GM13976 (cell line): Measurements from ENCODE around the gene NCAM1.
"Not testable (repeated sequence)": the region's sequence is repeated elsewhere in the genome, so short reads cannot be mapped to it uniquely, and the experiment has no call there.

Source experiments
- DNase-seq: peaks from one replicate; pipeline ENCODE4 v3.0.0; 2012; ENCODE audit warnings: low spot score
- in situ Hi-C: fragments of 300-500 bp; cut with MboI; formaldehyde crosslinking; loops from one replicate; pipeline ENCODE4 v1.12.0; 2022; ENCODE audit warnings: low sequenced_read_pairs, mixed read lengths, inconsistent platforms; ENCODE audit not compliant: unreplicated experiment
- TF ChIP-seq, protein P1 (sequence below): IDR thresholded peaks from 2 replicates; pipeline ENCODE4 v1.5.1; 2012; ENCODE audit warnings: borderline replicate concordance, mild to moderate bottlenecking; ENCODE audit not compliant: insufficient read depth; ENCODE audit errors: extremely low read depth, missing control alignments, control extremely low read depth

NCAM1 gene

DNA sequence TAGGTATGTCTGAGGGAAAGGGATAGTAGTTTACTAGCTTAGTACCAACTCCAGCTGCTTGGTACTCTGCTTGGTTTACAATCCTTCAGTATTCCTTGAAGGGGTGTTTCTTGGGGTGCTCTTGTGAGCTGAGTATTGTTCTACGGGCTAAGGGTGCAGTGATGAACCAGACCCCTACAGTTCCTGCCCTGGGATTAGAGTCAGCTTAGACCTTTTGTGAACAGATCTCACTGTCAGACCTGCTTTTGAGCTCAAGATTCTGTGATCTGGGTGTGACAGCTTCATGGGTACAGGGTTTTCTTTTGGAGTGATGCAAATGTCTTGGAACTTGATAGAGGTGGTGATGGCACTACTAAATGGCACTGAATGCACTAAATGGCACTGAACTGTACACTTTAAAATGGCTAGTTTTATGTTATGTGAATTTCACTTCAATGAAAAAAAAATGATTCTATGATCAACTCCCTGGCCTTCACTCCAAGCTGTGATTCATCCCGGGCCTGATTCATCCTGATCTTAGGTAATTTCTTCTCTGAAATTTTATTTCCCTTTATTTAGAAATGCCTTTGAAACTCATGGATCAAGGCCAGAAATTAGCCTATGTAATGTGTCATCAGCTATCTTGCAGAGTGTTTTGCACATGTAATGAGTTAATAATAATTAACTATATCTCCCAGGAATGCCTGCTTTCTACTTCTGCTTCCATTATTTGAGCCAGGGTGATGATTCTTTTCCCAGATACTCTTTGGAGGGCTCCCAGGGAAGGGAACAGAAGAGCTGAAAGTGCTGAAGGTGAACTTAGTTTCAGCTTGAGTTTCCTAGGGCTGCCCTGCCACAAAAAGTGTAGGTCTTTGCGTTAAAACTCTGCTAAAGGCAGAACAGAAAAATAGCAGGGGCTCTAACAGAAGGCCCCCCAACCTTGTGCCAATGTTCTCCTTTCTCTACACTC, 87.9 kb downstream of the NCAM1 start:
- TF ChIP-seq, protein P1, sequence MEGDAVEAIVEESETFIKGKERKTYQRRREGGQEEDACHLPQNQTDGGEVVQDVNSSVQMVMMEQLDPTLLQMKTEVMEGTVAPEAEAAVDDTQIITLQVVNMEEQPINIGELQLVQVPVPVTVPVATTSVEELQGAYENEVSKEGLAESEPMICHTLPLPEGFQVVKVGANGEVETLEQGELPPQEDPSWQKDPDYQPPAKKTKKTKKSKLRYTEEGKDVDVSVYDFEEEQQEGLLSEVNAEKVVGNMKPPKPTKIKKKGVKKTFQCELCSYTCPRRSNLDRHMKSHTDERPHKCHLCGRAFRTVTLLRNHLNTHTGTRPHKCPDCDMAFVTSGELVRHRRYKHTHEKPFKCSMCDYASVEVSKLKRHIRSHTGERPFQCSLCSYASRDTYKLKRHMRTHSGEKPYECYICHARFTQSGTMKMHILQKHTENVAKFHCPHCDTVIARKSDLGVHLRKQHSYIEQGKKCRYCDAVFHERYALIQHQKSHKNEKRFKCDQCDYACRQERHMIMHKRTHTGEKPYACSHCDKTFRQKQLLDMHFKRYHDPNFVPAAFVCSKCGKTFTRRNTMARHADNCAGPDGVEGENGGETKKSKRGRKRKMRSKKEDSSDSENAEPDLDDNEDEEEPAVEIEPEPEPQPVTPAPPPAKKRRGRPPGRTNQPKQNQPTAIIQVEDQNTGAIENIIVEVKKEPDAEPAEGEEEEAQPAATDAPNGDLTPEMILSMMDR, result no peak
- in situ Hi-C loops, result no loop called here
- no peak for DNase-seq

DNA sequence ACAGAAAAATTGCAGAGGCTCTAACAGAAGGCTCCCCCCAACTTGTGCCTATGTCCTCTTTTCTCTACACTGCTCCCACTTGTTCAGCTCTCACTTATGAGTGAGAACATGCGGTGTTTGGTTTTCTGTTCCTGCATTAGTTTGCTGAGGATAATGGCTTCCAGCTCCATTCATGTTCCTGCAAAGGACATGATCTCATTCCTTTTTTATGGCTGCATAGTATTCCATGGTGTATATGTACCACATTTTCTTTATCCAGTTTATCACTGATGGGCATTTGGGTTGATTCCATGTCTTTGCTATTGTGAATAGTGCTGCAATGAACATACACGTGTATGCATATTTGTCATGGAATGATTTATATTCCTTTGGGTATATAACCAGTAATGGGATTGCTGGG, 91.8 kb downstream of the NCAM1 start:
- in situ Hi-C loops, DNase-seq: not testable (repeated sequence)

DNA sequence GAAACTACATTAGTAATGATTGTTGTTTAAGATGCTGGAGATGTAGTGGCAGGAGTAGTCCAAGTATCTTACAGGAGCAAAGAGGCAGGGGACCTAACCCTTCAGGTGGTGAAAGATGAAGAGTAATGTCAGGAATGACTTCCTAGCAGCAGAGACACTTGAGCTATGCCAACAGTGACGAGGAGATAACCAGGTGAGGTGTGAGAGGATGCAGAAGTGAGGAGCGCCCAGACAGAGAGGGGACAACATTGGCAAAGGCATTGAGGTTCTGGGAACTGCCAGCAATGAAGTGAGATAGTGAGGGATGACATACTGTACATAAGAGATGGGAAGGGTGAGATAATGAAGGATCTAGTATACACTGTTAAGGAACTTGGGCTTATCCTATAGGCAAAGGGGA, 95.8 kb downstream of the NCAM1 start:
- DNase-seq, result no peak
- TF ChIP-seq, protein P1, result no peak
- in situ Hi-C loops, result no loop called here

DNA sequence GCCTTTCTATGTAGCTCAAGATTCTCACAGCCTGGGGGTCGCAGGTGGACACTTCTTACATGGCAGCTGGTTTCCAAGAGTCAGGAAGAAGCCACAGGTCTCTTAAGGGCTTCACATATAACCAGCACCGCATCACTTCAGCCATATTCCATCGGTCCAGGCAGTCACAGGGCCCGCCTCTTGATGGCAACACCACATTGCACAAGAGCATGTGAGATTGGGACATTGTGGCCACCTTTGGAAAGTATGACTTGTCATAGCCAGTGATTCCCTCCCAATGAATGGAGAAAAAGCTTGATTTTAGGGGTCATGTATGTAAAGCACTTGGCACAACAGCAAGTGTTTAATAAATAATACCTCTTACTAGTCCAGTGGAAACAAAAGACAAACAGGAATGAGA, 98.3 kb downstream of the NCAM1 start:
- TF ChIP-seq, protein P1, result no peak
- in situ Hi-C loops, result no loop called here
- no peak for DNase-seq

DNA sequence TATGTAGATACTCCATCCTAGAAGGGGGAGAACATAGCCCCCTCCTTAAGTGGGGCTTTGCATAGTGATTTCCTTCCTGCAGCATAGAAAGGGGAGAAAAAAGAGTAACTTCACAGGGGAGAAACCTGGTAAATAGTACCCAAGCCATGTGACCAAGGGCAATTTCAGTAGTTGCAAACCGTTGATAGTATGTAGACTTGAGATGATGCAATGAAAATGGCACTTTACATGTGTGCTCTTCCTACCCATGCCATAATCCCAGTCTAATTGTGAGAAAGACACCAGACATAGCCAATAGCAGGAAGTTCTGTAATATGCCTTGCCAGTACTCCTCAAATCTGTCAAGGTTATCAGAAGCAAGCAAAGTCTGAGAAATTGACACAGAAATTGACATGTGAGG, 104.1 kb downstream of the NCAM1 start:
- TF ChIP-seq, protein P1, result no peak
- DNase-seq, result no peak
- in situ Hi-C loops, result no loop called here

DNA sequence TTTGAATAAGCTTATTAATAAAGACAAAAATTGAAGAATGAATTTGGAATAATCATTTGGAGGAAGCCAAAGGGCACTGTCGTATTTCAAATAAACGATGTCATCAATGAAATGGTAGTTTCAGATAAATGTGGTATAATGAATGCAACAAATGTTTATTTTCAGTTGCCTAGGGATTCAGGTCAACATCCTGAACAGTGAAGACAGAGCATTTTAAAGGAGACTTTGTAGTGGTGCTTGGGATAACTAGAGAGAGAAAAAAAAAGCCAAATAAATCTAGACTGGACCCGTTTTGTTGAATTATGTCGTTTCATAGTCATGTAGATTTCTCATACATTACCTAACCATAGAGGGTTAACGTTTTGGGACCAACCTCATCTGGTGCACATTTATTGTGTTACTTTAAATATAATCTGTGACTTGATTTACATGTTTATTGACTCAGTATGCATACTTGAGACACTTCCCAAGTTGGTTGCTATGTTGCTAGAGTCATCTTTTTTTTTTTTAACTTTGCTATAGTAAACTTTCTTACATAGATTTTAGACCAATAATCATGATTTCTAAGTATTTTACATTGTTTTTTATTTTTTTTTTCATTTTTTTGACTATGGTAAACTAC, 111.1 kb downstream of the NCAM1 start:
- in situ Hi-C loops, result no loop called here

More for the DNA sequence above, 111.1 kb downstream of the NCAM1 start:
- TF ChIP-seq, protein P1, result no peak
- no peak for DNase-seq
